Stimulated activated naive CD4-positive, alpha-beta T cell treated with Interleukin-2 at 50 U/mL for 16 hours (primary cell): Measurements from ENCODE around the gene XYLB.

Source experiments
- DNase-seq: peaks from one replicate; lab custom pipeline; 2025; lab: John Stamatoyannopoulos, UW

Gene XYLB

GRCh38 chr3:38364721-38365400 is 18.3 kb downstream of the XYLB start:
- no peak for DNase-seq

DNA sequence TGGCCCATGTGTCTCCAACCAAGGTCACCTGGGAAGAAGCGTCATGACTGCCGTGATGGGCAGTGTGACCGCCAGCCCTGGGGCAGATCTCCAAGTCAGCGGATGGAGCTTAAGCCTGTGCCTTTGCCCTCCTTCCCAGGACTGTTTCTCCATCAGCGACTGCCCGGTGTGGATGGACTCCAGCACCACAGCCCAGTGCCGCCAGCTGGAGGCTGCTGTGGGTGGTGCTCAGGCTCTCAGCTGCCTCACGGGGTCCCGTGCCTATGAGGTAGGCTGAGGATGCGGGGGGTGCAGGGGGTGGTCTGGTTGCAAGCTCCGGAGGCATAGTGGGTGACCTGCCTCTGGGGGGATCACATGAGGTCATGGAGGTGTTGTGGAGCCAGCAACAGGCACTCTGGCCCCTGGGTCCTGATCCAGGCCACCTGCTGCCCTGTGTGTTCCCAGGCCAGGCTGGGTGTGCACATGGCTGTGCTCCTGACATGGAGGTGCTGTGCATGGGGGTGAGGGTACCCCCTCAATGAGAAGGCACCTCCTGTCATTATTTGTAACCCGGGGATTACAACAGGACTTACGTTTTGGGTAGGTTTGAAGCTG is 19.0 kb downstream of the XYLB start:
- no peak for DNase-seq

DNA sequence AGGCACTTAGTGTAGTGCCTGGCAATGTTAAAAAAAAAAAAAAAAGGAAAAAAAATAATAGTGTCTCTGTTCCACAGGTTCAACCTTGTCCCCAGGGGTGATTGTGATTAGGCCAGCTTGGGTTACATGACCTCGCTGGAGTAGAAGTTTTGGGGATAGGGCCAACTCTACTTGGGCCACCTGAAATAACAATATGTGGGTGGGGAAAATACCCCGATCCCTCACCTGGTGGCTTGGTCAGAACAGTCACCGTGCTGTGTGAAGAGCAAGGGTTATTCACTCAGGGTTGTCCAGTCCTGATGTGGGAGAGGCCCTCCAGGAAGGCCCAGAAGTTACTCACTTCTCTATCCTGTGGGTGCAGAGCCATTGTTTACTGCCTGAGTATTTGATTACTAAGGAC is 19.5 kb downstream of the XYLB start:
- no peak for DNase-seq

GRCh38 chr3:38367779-38368178 is 21.2 kb downstream of the XYLB start:
- no peak for DNase-seq

- DNase-seq, result no peak
These were observed 21.7 kb downstream of the XYLB start for GRCh38 chr3:38368238-38368637.

DNA sequence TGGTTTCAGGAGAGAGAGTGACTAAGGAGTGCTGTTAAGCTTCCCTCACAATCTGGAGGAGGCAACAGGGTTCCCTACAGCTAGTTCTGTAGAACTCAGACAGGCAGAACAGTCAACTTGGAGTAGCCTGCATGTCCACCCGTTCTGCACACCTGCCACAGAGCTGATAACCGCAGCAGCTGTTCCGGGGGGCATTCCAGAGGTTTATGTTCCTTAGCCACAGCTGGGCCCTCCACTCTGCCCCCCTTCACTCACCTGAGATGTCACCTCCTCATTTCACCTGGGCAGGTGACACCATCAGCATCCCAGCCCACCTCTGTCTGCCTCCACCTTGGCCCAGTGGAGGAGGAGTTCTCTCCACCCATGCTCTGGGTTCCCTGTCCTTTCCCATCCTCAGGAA is 22.6 kb downstream of the XYLB start:
- no peak for DNase-seq

GRCh38 chr3:38370149-38370548 is 23.6 kb downstream of the XYLB start:
- DNase-seq, result no peak

GRCh38 chr3:38370861-38371260 is 24.3 kb downstream of the XYLB start:
- DNase-seq, result no peak

DNA sequence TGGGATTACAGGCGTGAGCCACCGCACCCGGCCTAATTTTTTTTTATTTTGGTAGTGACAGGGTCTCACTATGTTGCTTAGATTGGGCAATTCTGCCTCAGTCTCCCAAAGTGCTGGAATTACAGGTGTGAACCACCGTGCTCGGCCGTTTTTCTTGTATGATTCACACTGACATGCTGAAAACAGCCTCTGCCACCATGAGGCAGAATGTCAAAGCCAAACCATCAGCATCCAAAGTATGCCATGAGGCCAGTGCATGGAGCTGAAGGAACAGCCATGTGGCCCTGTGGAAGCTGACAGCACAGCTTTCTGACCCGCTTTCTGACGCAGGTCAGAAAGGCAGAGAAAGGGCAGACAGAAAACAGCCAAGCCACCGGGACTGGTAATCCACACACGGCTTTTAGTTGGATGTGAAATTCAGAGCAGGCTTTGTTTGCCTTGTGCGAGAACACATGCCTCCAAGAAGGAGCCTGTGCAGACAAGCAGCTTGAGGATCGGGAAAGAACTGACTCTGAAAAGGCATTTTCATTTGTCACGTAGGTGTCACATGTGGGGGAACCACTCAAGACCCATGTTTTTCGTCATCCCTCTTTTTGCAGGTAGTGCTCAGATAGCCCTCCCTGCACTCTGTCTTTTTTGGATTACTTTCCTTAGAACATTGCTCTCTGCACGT is 25.1 kb downstream of the XYLB start:
- no peak for DNase-seq

- DNase-seq, result no peak
These were observed 25.6 kb downstream of the XYLB start for GRCh38 chr3:38372214-38372601.

GRCh38 chr3:38374221-38374620 is 27.6 kb downstream of the XYLB start:
- peak; percentile 34 for DNase-seq

GRCh38 chr3:38375072-38375471 is 28.5 kb downstream of the XYLB start:
- no peak for DNase-seq

DNA sequence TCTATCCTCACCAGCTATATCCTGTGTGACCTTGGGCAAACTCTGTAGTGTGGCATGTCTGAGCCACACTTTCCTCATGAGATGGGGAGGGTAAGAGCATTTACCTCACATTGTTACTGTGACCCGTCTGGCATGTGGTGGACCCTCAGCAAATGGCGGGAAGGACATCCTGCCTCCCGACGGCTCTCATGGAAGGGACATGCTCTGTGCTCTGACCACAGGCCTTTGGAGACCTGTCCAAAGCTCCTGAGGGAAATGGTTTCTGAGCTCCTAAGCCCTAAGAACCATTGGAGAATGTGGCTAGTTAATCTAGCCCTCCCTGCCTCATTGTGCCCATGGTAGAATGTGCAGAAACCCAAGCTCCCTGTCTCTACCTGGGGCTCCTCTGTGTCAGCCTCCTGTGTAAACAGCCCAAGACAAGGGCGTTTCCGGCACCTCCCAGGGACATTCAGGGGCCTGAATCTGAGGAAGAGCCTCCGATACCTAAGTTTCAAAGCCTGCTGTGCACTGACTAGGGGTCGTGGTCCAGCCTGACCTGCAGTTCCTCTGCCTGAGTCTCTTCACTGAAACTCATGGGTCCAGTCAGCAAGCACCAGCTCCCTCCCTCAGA is 29.0 kb downstream of the XYLB start:
- no peak for DNase-seq

GRCh38 chr3:38376098-38376816 is 29.7 kb downstream of the XYLB start:
- DNase-seq, result no peak

- DNase-seq, result no peak
These were observed 32.7 kb downstream of the XYLB start for GRCh38 chr3:38379201-38379770.

DNA sequence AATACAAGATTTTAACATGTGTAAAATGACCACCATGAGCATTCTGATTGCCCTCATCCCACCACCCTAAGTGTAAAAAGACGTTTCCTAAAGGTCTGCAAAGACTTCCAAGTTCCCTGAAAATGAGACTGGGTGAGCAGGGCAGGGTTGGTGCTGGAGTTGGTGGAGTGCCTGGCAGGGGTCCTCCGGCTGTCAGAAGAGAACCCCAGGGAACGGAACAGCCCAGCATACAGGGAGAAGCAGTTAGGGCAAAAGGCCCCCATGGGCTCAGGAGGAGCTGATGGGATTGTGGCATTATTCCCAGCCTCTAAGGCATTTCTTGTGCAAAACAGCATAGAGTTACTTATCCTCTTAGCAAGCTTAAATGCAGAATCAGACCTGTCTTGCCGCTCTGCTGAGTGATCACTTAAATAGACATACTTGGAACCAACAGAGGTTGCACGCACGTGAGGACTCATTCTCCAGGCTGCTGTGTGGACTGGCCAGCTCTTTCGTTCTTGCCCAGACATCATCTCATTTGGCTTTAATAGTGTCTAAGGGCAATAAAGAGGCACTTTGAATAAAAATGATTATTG is 36.0 kb downstream of the XYLB start:
- DNase-seq, result no peak

- DNase-seq, result no peak
These were observed 36.7 kb downstream of the XYLB start for GRCh38 chr3:38383156-38383875.

DNA sequence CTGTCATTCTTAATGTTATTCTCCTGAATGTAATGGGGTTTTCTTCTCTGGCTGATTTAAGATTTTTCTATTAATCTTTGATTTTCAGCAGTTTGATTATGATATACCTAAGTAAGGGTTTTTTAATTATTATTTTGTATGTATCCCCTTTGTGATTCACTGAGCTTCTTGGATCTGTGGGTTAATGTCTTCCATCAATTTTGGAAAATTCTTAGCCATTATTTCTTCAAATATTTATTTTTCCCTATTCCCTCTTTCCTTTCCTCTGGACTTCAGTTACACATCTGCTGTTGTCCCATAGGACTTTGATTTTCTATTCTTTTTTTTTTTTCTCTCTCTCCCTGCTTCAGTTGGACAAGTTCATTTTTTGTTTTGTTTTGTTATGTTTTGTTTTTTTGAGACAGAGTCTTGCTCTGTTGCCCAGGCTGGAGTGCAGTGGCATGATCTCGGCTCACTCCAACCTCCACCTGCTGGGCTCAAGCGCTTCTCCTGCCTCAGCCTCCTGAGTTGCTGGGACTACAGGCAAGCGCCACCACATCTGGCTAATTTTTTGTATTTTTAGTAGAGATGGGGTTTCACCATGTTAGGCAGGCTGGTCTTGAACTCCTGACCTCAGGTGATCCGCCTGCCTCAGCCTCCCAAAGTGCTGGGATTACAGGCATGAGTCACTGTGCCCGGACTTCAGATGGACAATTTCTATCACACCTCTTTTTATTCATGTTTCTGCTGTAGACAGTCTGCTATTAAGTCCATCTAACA is 40.6 kb downstream of the XYLB start:
- DNase-seq, result no peak

GRCh38 chr3:38387862-38388261 is 41.3 kb downstream of the XYLB start:
- DNase-seq, result no peak

DNA sequence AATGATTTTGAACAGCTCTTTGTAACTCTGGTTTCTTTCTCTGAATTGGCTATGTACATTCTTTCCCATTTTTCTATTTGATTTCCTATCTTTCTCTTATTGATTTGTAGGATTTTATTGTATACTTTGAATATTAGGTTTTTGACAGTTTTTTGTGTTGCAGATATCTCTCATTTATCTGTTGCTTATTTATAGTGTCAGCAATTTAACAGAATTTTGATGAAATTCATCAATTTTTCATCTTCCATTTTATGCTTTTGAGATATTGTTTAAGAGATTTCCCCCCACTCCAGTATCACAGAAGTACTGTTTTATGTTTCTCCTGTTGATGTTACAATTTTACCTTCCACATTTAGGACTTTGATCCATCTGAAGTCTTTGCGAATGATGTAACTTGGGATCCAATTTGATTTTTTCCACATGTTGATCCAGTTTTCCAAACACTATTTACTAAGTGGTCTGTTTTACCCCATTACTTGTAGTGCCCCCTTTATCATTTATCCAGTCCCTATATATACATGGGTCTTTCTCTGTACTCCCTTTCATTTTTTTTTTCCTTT is 46.1 kb downstream of the XYLB start:
- no peak for DNase-seq
